IMR-90 (cell line): Measurements from ENCODE around the gene INO80D. TPM values are rescaled to one million over a fixed set of nuclear protein-coding genes. Genes with fewer than 3 reads are reported as not detected.

ENCODE experiments used
- ATAC-seq: fragments of 200-7000 bp; cut with Tn5 transposase; 2 replicates; pipeline ENCODE4 v1.9.1; 2020; ENCODE audit warnings: low read depth, mild to moderate bottlenecking, moderate library complexity
- BruUV-seq: library from RNA; stranded (reverse); fragments of 400-500 nt; replicated peaks from 2 replicates; lab custom pipeline; 2021; lab: Mats Ljungman, UMichigan
- CTCF ChIA-PET: fragments of 300-600 bp; formaldehyde crosslinking; extraction: SDS; loops from one replicate; lab custom pipeline; 2021; ENCODE audit warnings: antibody characterized with exemption; lab: Yijun Ruan, JAX
- POLR2A ChIA-PET: fragments of 300-600 bp; sonication (Branson Sonifier 250); formaldehyde crosslinking; loops from one replicate; lab custom pipeline; 2022; ENCODE audit warnings: antibody characterized with exemption; ENCODE audit not compliant: unreplicated experiment; lab: Charles Lee
- DNase-seq: peaks from one replicate; pipeline ENCODE4 v3.0.0; 2013
- H2AFZ ChIP-seq: replicated peaks from 2 replicates; pipeline ENCODE3; 2013; ENCODE audit warnings: low read length, mild to moderate bottlenecking; ENCODE audit not compliant: poor library complexity
- H2AK5ac ChIP-seq: 2 replicates; pipeline ENCODE4 v1.6.1; 2013; ENCODE audit warnings: low read depth, low read length, inconsistent platforms
- H2AK9ac ChIP-seq: replicated peaks from 2 replicates; pipeline ENCODE3; 2013; ENCODE audit warnings: mild to moderate bottlenecking, low read depth, low read length, moderate library complexity; ENCODE audit not compliant: poor library complexity
- H2BK120ac ChIP-seq: 2 replicates; pipeline ENCODE4 v1.6.1; 2013; ENCODE audit warnings: low read depth, low read length, inconsistent platforms
- H2BK15ac ChIP-seq: 3 replicates; pipeline ENCODE4 v1.6.1; 2013; ENCODE audit warnings: low read depth, low read length, inconsistent platforms
- H2BK20ac ChIP-seq: 2 replicates; pipeline ENCODE4 v1.6.1; 2013; ENCODE audit warnings: low read depth, mild to moderate bottlenecking, inconsistent platforms, low read length, moderate library complexity
- H2BK5ac ChIP-seq: 2 replicates; pipeline ENCODE4 v1.6.1; 2013; ENCODE audit warnings: mild to moderate bottlenecking, low read depth, low read length, inconsistent platforms; ENCODE audit not compliant: poor library complexity, severe bottlenecking
- H3K14ac ChIP-seq: replicated peaks from 2 replicates; pipeline ENCODE4 v1.6.1; 2013; ENCODE audit warnings: low read depth, low read length, inconsistent platforms
- H3K18ac ChIP-seq: 2 replicates; pipeline ENCODE4 v1.6.1; 2013; ENCODE audit warnings: low read depth, low read length, control low read depth
- H3K23ac ChIP-seq: 2 replicates; pipeline ENCODE4 v1.6.1; 2013; ENCODE audit warnings: low read depth, low read length, inconsistent platforms
- H3K27ac ChIP-seq: 2 replicates; pipeline ENCODE4 v1.5.1; 2013; ENCODE audit warnings: mild to moderate bottlenecking, control low read depth, low read length; ENCODE audit not compliant: insufficient read depth
- H3K27me3 ChIP-seq: 2 replicates; pipeline ENCODE4 v1.6.1; 2013; ENCODE audit warnings: low read length; ENCODE audit not compliant: control insufficient read depth, insufficient read depth
- H3K36me3 ChIP-seq: 2 replicates; pipeline ENCODE4 v1.6.1; 2013; ENCODE audit warnings: low read length, mixed read lengths; ENCODE audit not compliant: control insufficient read depth, insufficient read depth
- H3K4ac ChIP-seq: 2 replicates; pipeline ENCODE4 v1.6.1; 2013; ENCODE audit warnings: low read depth, low read length, inconsistent platforms
- H3K4me1 ChIP-seq: 2 replicates; pipeline ENCODE4 v1.6.1; 2013; ENCODE audit warnings: low read length, mixed read lengths; ENCODE audit not compliant: control insufficient read depth, insufficient read depth
- H3K4me2 ChIP-seq: 2 replicates; pipeline ENCODE4 v1.6.1; 2013; ENCODE audit warnings: low read depth, mild to moderate bottlenecking, control low read depth, low read length, moderate library complexity
- H3K4me3 ChIP-seq: 2 replicates; pipeline ENCODE4 v1.5.1; 2013; ENCODE audit warnings: low read depth, mild to moderate bottlenecking, control low read depth, low read length, moderate library complexity; ENCODE audit not compliant: insufficient read depth
- H3K56ac ChIP-seq: 2 replicates; pipeline ENCODE4 v1.6.1; 2013; ENCODE audit warnings: low read length, inconsistent platforms; ENCODE audit not compliant: insufficient read depth; ENCODE audit errors: extremely low read depth
- H3K79me1 ChIP-seq, 2 experiments: 2 replicates each; pipeline ENCODE4 v1.6.1; 2013; ENCODE audit warnings: low read length in 2 of 2, inconsistent platforms in 1 of 2, low read depth in 1 of 2
- H3K9ac ChIP-seq: 2 replicates; pipeline ENCODE4 v1.6.1; 2013; ENCODE audit warnings: low read depth, low read length, control low read depth
- H3K9me1 ChIP-seq: 2 replicates; pipeline ENCODE4 v1.6.1; 2013; ENCODE audit warnings: low read length, inconsistent platforms; ENCODE audit not compliant: insufficient read depth
- H3K9me3 ChIP-seq: 2 replicates; pipeline ENCODE4 v1.6.1; 2013; ENCODE audit warnings: low read length; ENCODE audit not compliant: control insufficient read depth, insufficient read depth
- H4K20me1 ChIP-seq: 2 replicates; pipeline ENCODE4 v1.6.1; 2013; ENCODE audit warnings: low read length, inconsistent platforms; ENCODE audit not compliant: insufficient read depth
- H4K5ac ChIP-seq: 2 replicates; pipeline ENCODE4 v1.6.1; 2013; ENCODE audit warnings: mild to moderate bottlenecking, low read depth, low read length, control low read depth
- H4K8ac ChIP-seq, 2 experiments: 2 replicates each; pipeline ENCODE4 v1.6.1; 2013; ENCODE audit warnings: low read depth in 2 of 2, low read length in 2 of 2, control low read depth in 1 of 2, inconsistent platforms in 1 of 2
- H4K91ac ChIP-seq: 2 replicates; pipeline ENCODE4 v1.6.1; 2013; ENCODE audit warnings: low read depth, low read length, inconsistent platforms; ENCODE audit not compliant: insufficient read depth
- BHLHE40 ChIP-seq: fragments of 150-350 bp; IDR thresholded peaks from 2 replicates; pipeline ENCODE4 v1.6.1; 2016; ENCODE audit warnings: mild to moderate bottlenecking, low read depth, low read length
- CEBPB ChIP-seq: IDR thresholded peaks from 2 replicates; pipeline ENCODE4 v1.6.1; 2012; ENCODE audit warnings: low read depth, low read length, improper control_type of control experiment
- CHD1 ChIP-seq: IDR thresholded peaks from 2 replicates; pipeline ENCODE4 v1.6.1; 2012; ENCODE audit warnings: low read depth, low read length, improper control_type of control experiment
- FOS ChIP-seq: fragments of 150-350 bp; IDR thresholded peaks from 2 replicates; pipeline ENCODE4 v1.6.1; 2016; ENCODE audit warnings: low read depth, low read length
- MAFK ChIP-seq: IDR thresholded peaks from 2 replicates; pipeline ENCODE4 v1.6.1; 2012; ENCODE audit warnings: low read depth, low read length, improper control_type of control experiment
- MAZ ChIP-seq: IDR thresholded peaks from 2 replicates; pipeline ENCODE4 v1.6.1; 2012; ENCODE audit warnings: low read depth, mild to moderate bottlenecking, low read length, improper control_type of control experiment, moderate library complexity, borderline replicate concordance
- MXI1 ChIP-seq: IDR thresholded peaks from 2 replicates; pipeline ENCODE4 v1.6.1; 2012; ENCODE audit warnings: low read depth, mild to moderate bottlenecking, low read length, moderate library complexity, borderline replicate concordance
- NFE2L2 ChIP-seq: fragments of 150-350 bp; IDR thresholded peaks from 2 replicates; pipeline ENCODE4 v1.6.1; 2016; ENCODE audit warnings: low read depth, mild to moderate bottlenecking, low read length
- POLR2A ChIP-seq: IDR thresholded peaks from 2 replicates; pipeline ENCODE4 v1.6.1; 2012; ENCODE audit warnings: mild to moderate bottlenecking, low read depth, low read length
- RAD21 ChIP-seq: IDR thresholded peaks from 2 replicates; pipeline ENCODE4 v1.6.1; 2012; ENCODE audit warnings: low read length, improper control_type of control experiment
- RCOR1 ChIP-seq: IDR thresholded peaks from 2 replicates; pipeline ENCODE4 v1.6.1; 2012; ENCODE audit warnings: mild to moderate bottlenecking, low read length, improper control_type of control experiment; ENCODE audit not compliant: insufficient replicate concordance
- RFX5 ChIP-seq: IDR thresholded peaks from 2 replicates; pipeline ENCODE4 v1.8.0; 2012; ENCODE audit warnings: low read depth, mild to moderate bottlenecking, low read length, moderate library complexity
- SMC3 ChIP-seq: fragments of 150-350 bp; IDR thresholded peaks from 2 replicates; pipeline ENCODE4 v1.6.1; 2016; ENCODE audit warnings: low read depth, mild to moderate bottlenecking, antibody characterized with exemption, low read length, moderate library complexity
- WGBS, 2 experiments: methylation state at CpG; one replicate each; pipeline versions ENCODE4 v1.1.5 to v1.1.7; 2013; ENCODE audit warnings: missing lambda C conversion rate in 2 of 2; ENCODE audit not compliant: insufficient read length in 1 of 2; ENCODE audit errors: extremely low coverage in 2 of 2; 5-methylcytosine and 5-hydroxymethylcytosine counted together
- dilution Hi-C: fragments of 300-500 bp; cut with HindIII; formaldehyde crosslinking; loops from one replicate; pipeline ENCODE4 v1.14.3; 2018; ENCODE audit warnings: low sequenced_read_pairs; ENCODE audit not compliant: unreplicated experiment
- in situ Hi-C: fragments of 300-500 bp; cut with MboI; formaldehyde crosslinking; loops from 3 replicates; pipeline ENCODE4 v1.14.3; 2019; ENCODE audit warnings: low sequenced_read_pairs, inconsistent platforms, mixed read lengths
- intact Hi-C: fragments of 100-400 bp; cut with micrococcal nuclease; formaldehyde crosslinking; loops from 2 replicates; pipeline ENCODE4 v1.10.0; 2022
- polyA plus RNA-seq, 3 experiments: library from polyadenylated mRNA; depleted of rRNA; stranded (reverse); fragments of >200 nt; gene quantifications; 2 replicates each; pipeline ENCODE4 v1.2.3, GENCODE V29; 2012; ENCODE audit warnings: low replicate concordance in 1 of 3
- total RNA-seq: library from RNA; depleted of rRNA; stranded (reverse); fragments of >200 nt; gene quantifications from 2 replicates; pipeline ENCODE4 v1.2.3, GENCODE V29; 2012
- TF ChIP-seq, protein P1 (sequence below): conservative IDR thresholded peaks from 2 replicates; pipeline ENCODE4 v1.5.1; 2012; ENCODE audit warnings: mild to moderate bottlenecking, low read depth, low read length, improper control_type of control experiment
- TF ChIP-seq, protein P2 (sequence below): fragments of 150-350 bp; IDR thresholded peaks from 2 replicates; pipeline ENCODE4 v1.6.1; 2016; ENCODE audit warnings: low read depth, mild to moderate bottlenecking, low read length, moderate library complexity, borderline replicate concordance
- TF ChIP-seq, protein P3 (sequence below): fragments of 150-350 bp; IDR thresholded peaks from 2 replicates; pipeline ENCODE4 v1.6.1; 2017; ENCODE audit warnings: mild to moderate bottlenecking, antibody characterized with exemption, low read length, low read depth

Gene INO80D
- total and polyA plus RNA-seq, 2 of the 4 experiments (the other 2 are of a cell fraction): 0.79 to 4.5 TPM

DNA sequence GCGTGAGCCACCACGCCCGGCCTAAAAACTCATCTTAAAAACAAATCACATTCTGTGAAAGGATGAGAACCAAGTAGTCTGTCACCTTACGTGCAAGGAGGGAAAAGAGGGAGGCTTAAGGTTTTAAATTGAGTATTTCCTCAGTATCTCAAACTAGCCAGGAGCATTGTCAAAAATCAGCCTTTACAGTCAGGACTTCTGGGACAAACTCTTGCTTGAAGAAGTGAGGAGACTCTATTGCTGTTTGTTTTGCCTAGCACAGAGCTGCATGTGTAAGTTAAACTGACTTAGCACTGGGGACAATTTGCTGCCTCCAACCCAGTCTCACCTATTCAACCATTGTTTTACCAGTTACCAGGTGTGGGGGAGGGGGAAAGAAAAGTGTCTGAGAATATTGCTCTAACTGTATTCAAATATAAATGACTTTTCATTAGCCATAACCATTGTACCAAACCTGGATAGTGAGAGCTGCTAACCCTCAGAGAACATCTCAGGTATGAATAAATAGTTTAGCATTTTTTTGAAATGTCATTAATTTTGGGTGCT lies 3.6 kb downstream of the INO80D start:
- no peak overlapping the region for H2BK15ac ChIP-seq
- peaks cover 4% of the 10 kb centered on the region; the same call in 1 of the 2 replicates for H4K20me1 ChIP-seq
- no peak overlapping the region for H3K4me2 ChIP-seq
- no peak for DNase-seq
- CTCF ChIA-PET: no interaction called here
- H3K36me3 ChIP-seq: no peaks in the 10 kb centered on the region
- no peak overlapping the region for H2BK20ac ChIP-seq
- H2BK5ac ChIP-seq: no peak overlapping the region
- POLR2A ChIA-PET: no interaction called here
- H3K14ac ChIP-seq: no peak overlapping the region
- H3K56ac ChIP-seq: no peak overlapping the region
- intact Hi-C loops: no loop called here
- no peak overlapping the region for H2BK120ac ChIP-seq
- no TSS peak for BruUV-seq
- TF ChIP-seq, protein P1, sequence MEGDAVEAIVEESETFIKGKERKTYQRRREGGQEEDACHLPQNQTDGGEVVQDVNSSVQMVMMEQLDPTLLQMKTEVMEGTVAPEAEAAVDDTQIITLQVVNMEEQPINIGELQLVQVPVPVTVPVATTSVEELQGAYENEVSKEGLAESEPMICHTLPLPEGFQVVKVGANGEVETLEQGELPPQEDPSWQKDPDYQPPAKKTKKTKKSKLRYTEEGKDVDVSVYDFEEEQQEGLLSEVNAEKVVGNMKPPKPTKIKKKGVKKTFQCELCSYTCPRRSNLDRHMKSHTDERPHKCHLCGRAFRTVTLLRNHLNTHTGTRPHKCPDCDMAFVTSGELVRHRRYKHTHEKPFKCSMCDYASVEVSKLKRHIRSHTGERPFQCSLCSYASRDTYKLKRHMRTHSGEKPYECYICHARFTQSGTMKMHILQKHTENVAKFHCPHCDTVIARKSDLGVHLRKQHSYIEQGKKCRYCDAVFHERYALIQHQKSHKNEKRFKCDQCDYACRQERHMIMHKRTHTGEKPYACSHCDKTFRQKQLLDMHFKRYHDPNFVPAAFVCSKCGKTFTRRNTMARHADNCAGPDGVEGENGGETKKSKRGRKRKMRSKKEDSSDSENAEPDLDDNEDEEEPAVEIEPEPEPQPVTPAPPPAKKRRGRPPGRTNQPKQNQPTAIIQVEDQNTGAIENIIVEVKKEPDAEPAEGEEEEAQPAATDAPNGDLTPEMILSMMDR: no peak
- TF ChIP-seq MAFK: no peak
- TF ChIP-seq, protein P2, sequence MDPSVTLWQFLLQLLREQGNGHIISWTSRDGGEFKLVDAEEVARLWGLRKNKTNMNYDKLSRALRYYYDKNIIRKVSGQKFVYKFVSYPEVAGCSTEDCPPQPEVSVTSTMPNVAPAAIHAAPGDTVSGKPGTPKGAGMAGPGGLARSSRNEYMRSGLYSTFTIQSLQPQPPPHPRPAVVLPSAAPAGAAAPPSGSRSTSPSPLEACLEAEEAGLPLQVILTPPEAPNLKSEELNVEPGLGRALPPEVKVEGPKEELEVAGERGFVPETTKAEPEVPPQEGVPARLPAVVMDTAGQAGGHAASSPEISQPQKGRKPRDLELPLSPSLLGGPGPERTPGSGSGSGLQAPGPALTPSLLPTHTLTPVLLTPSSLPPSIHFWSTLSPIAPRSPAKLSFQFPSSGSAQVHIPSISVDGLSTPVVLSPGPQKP: no peak
- TF ChIP-seq MXI1: no peak
- TF ChIP-seq CHD1: no peak
- no peak for TF ChIP-seq MAZ
- no peak for TF ChIP-seq FOS
- TF ChIP-seq NFE2L2: no peak
- TF ChIP-seq RAD21: no peak
- TF ChIP-seq CEBPB: no peak
- TF ChIP-seq, protein P3, sequence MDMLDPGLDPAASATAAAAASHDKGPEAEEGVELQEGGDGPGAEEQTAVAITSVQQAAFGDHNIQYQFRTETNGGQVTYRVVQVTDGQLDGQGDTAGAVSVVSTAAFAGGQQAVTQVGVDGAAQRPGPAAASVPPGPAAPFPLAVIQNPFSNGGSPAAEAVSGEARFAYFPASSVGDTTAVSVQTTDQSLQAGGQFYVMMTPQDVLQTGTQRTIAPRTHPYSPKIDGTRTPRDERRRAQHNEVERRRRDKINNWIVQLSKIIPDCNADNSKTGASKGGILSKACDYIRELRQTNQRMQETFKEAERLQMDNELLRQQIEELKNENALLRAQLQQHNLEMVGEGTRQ: no peak
- no peak for TF ChIP-seq RFX5
- TF ChIP-seq RCOR1: no peak
- no peak for TF ChIP-seq BHLHE40
- TF ChIP-seq SMC3: no peak
- TF ChIP-seq POLR2A: no peak
- H3K79me1 ChIP-seq: peaks cover 21 to 48% of the 10 kb centered on the region in 2 experiments
- H3K4ac ChIP-seq: no peak overlapping the region
- H2AK5ac ChIP-seq: no peak overlapping the region
- no peak overlapping the region for H3K18ac ChIP-seq
- no peaks in the 10 kb centered on the region for H3K27me3 ChIP-seq
- ATAC-seq: no peak
- no peaks in the 10 kb centered on the region for H3K9me3 ChIP-seq
- H4K91ac ChIP-seq: no peak overlapping the region
- no CpG with 5 or more reads among the region's 4 CpGs for WGBS, 2 experiments
- dilution Hi-C loops: no loop called here
- no peak overlapping the region for H2AFZ ChIP-seq
- no peak overlapping the region for H4K8ac ChIP-seq
- no peak overlapping the region for H3K4me3 ChIP-seq
- H4K5ac ChIP-seq: no peak overlapping the region
- in situ Hi-C loops: no loop called here
- no peak overlapping the region for H2AK9ac ChIP-seq
- peaks cover 8% of the 10 kb centered on the region for H3K4me1 ChIP-seq
- H3K27ac ChIP-seq: no peak overlapping the region
- H3K9me1 ChIP-seq: peaks cover 8% of the 10 kb centered on the region; the same call in 1 of the 2 replicates
- no peak overlapping the region for H3K9ac ChIP-seq
- no peak overlapping the region for H3K23ac ChIP-seq
